ENCODE measurements around the gene IQCK. TPM values are rescaled to one million over a fixed set of nuclear protein-coding genes. Genes with fewer than 3 reads are reported as not detected.

IQCK gene
- total and polyA plus RNA-seq, 2 donors (not counting 3 experiments of a cell fraction or from before 2014, with no cell fraction given) = 17.2 to 18.1 TPM

DNA sequence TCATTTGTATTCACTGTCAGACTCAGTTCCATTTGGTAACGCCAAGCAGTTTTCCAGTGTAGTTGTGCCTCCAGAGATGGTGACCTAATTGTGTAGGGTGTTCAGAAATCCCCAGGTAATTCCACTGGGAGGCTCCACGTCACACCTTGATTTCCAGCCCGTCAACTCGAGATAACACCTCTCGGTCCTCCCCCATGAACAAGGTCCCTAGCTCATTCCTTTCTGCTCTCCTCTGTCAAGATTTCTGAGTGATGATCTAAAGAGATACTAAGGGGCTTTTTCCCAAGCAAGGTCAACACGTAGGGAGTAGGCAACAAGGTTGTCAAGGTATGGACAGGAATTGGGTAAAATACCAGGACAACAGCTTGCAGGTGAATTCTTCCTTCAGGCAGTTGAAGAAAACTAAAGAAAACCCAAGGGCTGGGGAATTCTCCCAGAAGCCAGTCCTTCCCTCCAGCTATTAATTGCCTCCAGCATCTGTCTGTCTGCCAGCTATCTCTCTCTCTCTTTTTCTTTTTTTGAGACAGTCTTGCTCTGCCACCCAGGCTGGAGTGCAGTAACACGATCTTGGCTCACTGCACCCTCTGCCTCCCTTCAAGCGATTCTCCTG lies 135.2 kb downstream of the IQCK start:
- no peak overlapping the region for H2AFZ ChIP-seq (ENCODE audit: low read depth, low read length)
- no peaks in the 10 kb centered on the region for H3K9me3 ChIP-seq (replicated peaks; ENCODE audit: control insufficient read depth, insufficient read depth, low read length)
- intact Hi-C loops (cut with micrococcal nuclease) = no loop called here
- H3K9me1 ChIP-seq (replicated peaks; ENCODE audit: control insufficient read depth, extremely low read depth, insufficient read depth, low read length) = no peaks in the 10 kb centered on the region
- DNase-seq (ENCODE audit: low read depth, low spot score) (no peak), FAIRE-seq (no peak)
- H3K79me2 ChIP-seq (ENCODE audit: control insufficient read depth, insufficient read depth, low read length) = no peaks in the 10 kb centered on the region
- H3K27me3 ChIP-seq (ENCODE audit: control insufficient read depth in 2 of 2, insufficient read depth in 2 of 2, low read length in 2 of 2) = no peaks in the 10 kb centered on the region
- no peaks in the 10 kb centered on the region for H3K36me3 ChIP-seq (ENCODE audit: control insufficient read depth in 2 of 2, extremely low read depth in 1 of 2, insufficient read depth in 2 of 2, low read length in 2 of 2)
- BruUV-seq (replicated peaks) = no TSS peak
- H3K4me1 ChIP-seq (ENCODE audit: control insufficient read depth, extremely low read depth, insufficient read depth, low read length) = peaks cover 8% of the 10 kb centered on the region
- POLR2A ChIA-PET = no interaction called here
- no peak overlapping the region for H3K27ac ChIP-seq (ENCODE audit: insufficient read depth, low read depth, low read length)
- CTCF ChIA-PET = interaction anchor here (1.0 to 1.9 kb wide), 3 partner anchors 12 to 298 kb away, joined by 4 to 5 read pairs (median 4); partner anchors contain the start of gene VPS35L
- dilution Hi-C loops (cut with MboI; ENCODE audit: extremely low pct_ligation_motif_present, low sequenced_read_pairs) = no loop called here
- no peak overlapping the region for H3K9ac ChIP-seq (replicated peaks; ENCODE audit: extremely low read depth, insufficient read depth, low read length)
- no peak overlapping the region for H3K4me3 ChIP-seq (replicated peaks in 1 of 3; ENCODE audit: insufficient read depth in 1 of 3, low read depth in 1 of 3, low read length in 3 of 3)
- no peak overlapping the region for H3K4me2 ChIP-seq (ENCODE audit: insufficient read depth, low read length)
- no peak for TF ChIP-seq JUN (IDR thresholded peaks at IDR 0.05; ENCODE audit: borderline replicate concordance, insufficient read depth, insufficient read length, low read depth)
- TF ChIP-seq FOS (IDR thresholded peaks at IDR 0.05; ENCODE audit: borderline replicate concordance, insufficient read depth, low read length) = no peak
- TF ChIP-seq, protein P1, sequence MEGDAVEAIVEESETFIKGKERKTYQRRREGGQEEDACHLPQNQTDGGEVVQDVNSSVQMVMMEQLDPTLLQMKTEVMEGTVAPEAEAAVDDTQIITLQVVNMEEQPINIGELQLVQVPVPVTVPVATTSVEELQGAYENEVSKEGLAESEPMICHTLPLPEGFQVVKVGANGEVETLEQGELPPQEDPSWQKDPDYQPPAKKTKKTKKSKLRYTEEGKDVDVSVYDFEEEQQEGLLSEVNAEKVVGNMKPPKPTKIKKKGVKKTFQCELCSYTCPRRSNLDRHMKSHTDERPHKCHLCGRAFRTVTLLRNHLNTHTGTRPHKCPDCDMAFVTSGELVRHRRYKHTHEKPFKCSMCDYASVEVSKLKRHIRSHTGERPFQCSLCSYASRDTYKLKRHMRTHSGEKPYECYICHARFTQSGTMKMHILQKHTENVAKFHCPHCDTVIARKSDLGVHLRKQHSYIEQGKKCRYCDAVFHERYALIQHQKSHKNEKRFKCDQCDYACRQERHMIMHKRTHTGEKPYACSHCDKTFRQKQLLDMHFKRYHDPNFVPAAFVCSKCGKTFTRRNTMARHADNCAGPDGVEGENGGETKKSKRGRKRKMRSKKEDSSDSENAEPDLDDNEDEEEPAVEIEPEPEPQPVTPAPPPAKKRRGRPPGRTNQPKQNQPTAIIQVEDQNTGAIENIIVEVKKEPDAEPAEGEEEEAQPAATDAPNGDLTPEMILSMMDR (IDR thresholded peaks at IDR 0.05; ENCODE audit: extremely low read depth in 1 of 2, insufficient read depth in 1 of 2, low read depth in 1 of 2, low read length in 2 of 2) = no peak
- no peak for TF ChIP-seq EZH2 (IDR thresholded peaks at IDR 0.05; ENCODE audit: borderline replicate concordance, low read depth, low read length, severe bottlenecking)
- no peaks in the 10 kb centered on the region for H4K20me1 ChIP-seq (replicated peaks; ENCODE audit: control insufficient read depth, extremely low read depth, insufficient read depth, low read length)

Data from endothelial cell of umbilical vein (primary cell).